ENCODE results near the gene PPP1R7. TPM values are rescaled to one million over a fixed set of nuclear protein-coding genes. Genes with fewer than 3 reads are reported as not detected.
A peak's percentile ranks its signal among the peaks of the same experiment; 100 is the strongest.

The PPP1R7 gene
- total and polyA plus RNA-seq, 9 of the 15 experiments (the other 6 are each of a cell fraction or from before 2014, with no cell fraction given) = 37.5 to 75.0 (median 50.5) TPM

- TF ChIP-seq ZBTB7A (IDR thresholded peaks at IDR 0.05; ENCODE audit: borderline replicate concordance, control insufficient read depth, low read depth, low read length) (peak; percentile 15; the same call in 1 of the 2 replicates), PTBP1 (IDR thresholded peaks at IDR 0.05; ENCODE audit: low read depth, low read length) (no peak), NRF1 (conservative IDR thresholded peaks at IDR 0.05 in 1 of 2, IDR thresholded peaks at IDR 0.05 in 1 of 2) (peak; percentile 65 to 73), TSHZ1 (CRISPR knock-in tag; IDR thresholded peaks at IDR 0.05) (no peak), HMBOX1 (IDR thresholded peaks at IDR 0.05) (no peak), MTA3 (IDR thresholded peaks at IDR 0.05; ENCODE audit: borderline replicate concordance) (peak; percentile 58; the same call in 1 of the 2 replicates), KLF16 (IDR thresholded peaks at IDR 0.05) (0 out of 2 replicates have a peak, but pooled peaks have one; percentile 16), SP1 (CRISPR knock-in tag; IDR thresholded peaks at IDR 0.05) (peak; percentile 39; the same call in 1 of the 2 replicates), XRCC3 (IDR thresholded peaks at IDR 0.05) (no peak), NFYB (IDR thresholded peaks at IDR 0.05; ENCODE audit: extremely low read depth, insufficient read length) (peak; percentile 80), ASH1L (IDR thresholded peaks at IDR 0.05; ENCODE audit: borderline replicate concordance, low read depth, partially characterized antibody) (peak; percentile 71), CREM (IDR thresholded peaks at IDR 0.05; ENCODE audit: low read depth) (peak; percentile 19; the same call in 1 of the 2 replicates), IRF2 (CRISPR knock-in tag; IDR thresholded peaks at IDR 0.05) (no peak), MYBL2 (IDR thresholded peaks at IDR 0.05; ENCODE audit: low read depth) (no peak), MYBL2 (CRISPR knock-in tag; IDR thresholded peaks at IDR 0.05; ENCODE audit: borderline replicate concordance) (no peak), NKRF (IDR thresholded peaks at IDR 0.05; ENCODE audit: borderline replicate concordance) (peak; percentile 75)
Observed at GRCh38 chr2:241148891-241149674, 1.2 kb upstream of the PPP1R7 start, which contains the start of gene PASK (continued).

Measured in K562 (cell line).